GM12872 (cell line): ENCODE measurements around the gene IQCF2.

ENCODE experiments used
- CTCF ChIP-seq: IDR thresholded peaks from 3 replicates; pipeline ENCODE4 v1.5.1; 2011; ENCODE audit warnings: low read depth, mild to moderate bottlenecking, low read length, moderate library complexity; ENCODE audit not compliant: insufficient read depth

Gene IQCF2

GRCh38 chr3:51886447-51886846 is 25.0 kb downstream of the IQCF2 start:
- TF ChIP-seq CTCF = no peak

GRCh38 chr3:51887620-51888019 is 26.2 kb downstream of the IQCF2 start:
- TF ChIP-seq CTCF = no peak

GRCh38 chr3:51888463-51889105 is 27.2 kb downstream of the IQCF2 start:
- no peak for TF ChIP-seq CTCF

GRCh38 chr3:51891242-51892039 is 30.0 kb downstream of the IQCF2 start:
- TF ChIP-seq CTCF = no peak

GRCh38 chr3:51894391-51894790 is 33.0 kb downstream of the IQCF2 start:
- no peak for TF ChIP-seq CTCF

- TF ChIP-seq CTCF = no peak
Observed at GRCh38 chr3:51894939-51895338, 33.5 kb downstream of the IQCF2 start.

GRCh38 chr3:51896607-51897305 is 35.3 kb downstream of the IQCF2 start:
- no peak for TF ChIP-seq CTCF
